ENCODE measurements around the gene TRAF3IP1.

GRCh38 chr2:238286551-238286950, 33.8 kb upstream of the TRAF3IP1 start:
- TF ChIP-seq CTCF (IDR thresholded peaks at IDR 0.05) (no peak), POLR2A (IDR thresholded peaks at IDR 0.05) (no peak), EP300 (IDR thresholded peaks at IDR 0.05) (peak in 1 of 2 donors; percentile 57)
